ENCODE results near the gene TEX13B.

The TEX13B gene

GRCh38 chrX:107936434-107936730 is 45.8 kb downstream of the TEX13B start:
- no peak for DNase-seq (ENCODE audit: low spot score)

GRCh38 chrX:107935664-107936433 is 46.3 kb downstream of the TEX13B start:
- DNase-seq (ENCODE audit: low spot score): no peak

- DNase-seq (ENCODE audit: low spot score): no peak
These were observed 47.0 kb downstream of the TEX13B start for GRCh38 chrX:107935200-107935599.

- no peak for DNase-seq (ENCODE audit: low spot score)
These were observed 47.9 kb downstream of the TEX13B start for GRCh38 chrX:107934262-107934661.

All from hematopoietic multipotent progenitor cell treated with erythropoietin and hydrocortisone succinate and interleukin-3 and kit ligand, for 17 days (in vitro differentiated cells).